PFSK-1 (cell line): ENCODE measurements around the gene ABCA5.

ENCODE experiments used
- FOXP2 ChIP-seq: optimal IDR thresholded peaks from 2 replicates; pipeline ENCODE3; 2011; ENCODE audit warnings: borderline replicate concordance, control low read depth, inconsistent platforms; ENCODE audit not compliant: insufficient read depth; ENCODE audit errors: extremely low read length, extremely low read depth
- POLR2AphosphoS5 ChIP-seq: IDR thresholded peaks from 2 replicates; pipeline ENCODE4 v1.6.1; 2012; ENCODE audit warnings: low read depth, mild to moderate bottlenecking, control low read depth, low read length, moderate library complexity
- REST ChIP-seq, 2 experiments: IDR thresholded peaks; 2 replicates each; pipeline versions ENCODE4 v1.6.1 to v1.8.0; 2011 to 2012; ENCODE audit warnings: low read depth in 2 of 2, low read length in 2 of 2, control low read depth in 1 of 2, inconsistent platforms in 1 of 2, mild to moderate bottlenecking in 1 of 2, moderate library complexity in 1 of 2; ENCODE audit not compliant: insufficient read depth in 1 of 2
- SIN3A ChIP-seq: IDR thresholded peaks from 2 replicates; pipeline ENCODE4 v1.6.1; 2012; ENCODE audit warnings: mild to moderate bottlenecking, low read length, moderate library complexity, borderline replicate concordance; ENCODE audit not compliant: insufficient read depth
- TAF1 ChIP-seq: IDR thresholded peaks from 2 replicates; pipeline ENCODE4 v1.6.1; 2012; ENCODE audit warnings: low read length, control low read depth, borderline replicate concordance; ENCODE audit not compliant: insufficient read depth

Gene ABCA5

GRCh38 chr17:69336996-69337395 is 10.1 kb upstream of the ABCA5 start:
- no peak for TF ChIP-seq REST (IDR thresholded peaks at IDR 0.05; ENCODE audit: insufficient read depth in 1 of 2, low read depth in 2 of 2, low read length in 2 of 2)
- no peak for TF ChIP-seq FOXP2
- TF ChIP-seq SIN3A, result no peak
- no peak for TF ChIP-seq TAF1
- TF ChIP-seq POLR2AphosphoS5, result no peak

- TF ChIP-seq SIN3A, result no peak
- no peak for TF ChIP-seq POLR2AphosphoS5
- no peak for TF ChIP-seq TAF1
- no peak for TF ChIP-seq FOXP2
- TF ChIP-seq REST (IDR thresholded peaks at IDR 0.05; ENCODE audit: insufficient read depth in 1 of 2, low read depth in 2 of 2, low read length in 2 of 2), result no peak
Measured at GRCh38 chr17:69336580-69336979, 9.6 kb upstream of the ABCA5 start.

GRCh38 chr17:69335058-69335457 is 8.1 kb upstream of the ABCA5 start:
- TF ChIP-seq REST (IDR thresholded peaks at IDR 0.05; ENCODE audit: insufficient read depth in 1 of 2, low read depth in 2 of 2, low read length in 2 of 2) (no peak), POLR2AphosphoS5 (no peak)

GRCh38 chr17:69333561-69333960 is 6.6 kb upstream of the ABCA5 start:
- no peak for TF ChIP-seq SIN3A
- no peak for TF ChIP-seq FOXP2
- no peak for TF ChIP-seq REST (IDR thresholded peaks at IDR 0.05; ENCODE audit: insufficient read depth in 1 of 2, low read depth in 2 of 2, low read length in 2 of 2)
- TF ChIP-seq POLR2AphosphoS5, result no peak
- TF ChIP-seq TAF1, result no peak

GRCh38 chr17:69331756-69332155 is 4.8 kb upstream of the ABCA5 start:
- no peak for TF ChIP-seq FOXP2
- TF ChIP-seq TAF1, result no peak
- TF ChIP-seq SIN3A, result no peak
- TF ChIP-seq POLR2AphosphoS5, result no peak
- TF ChIP-seq REST (IDR thresholded peaks at IDR 0.05; ENCODE audit: insufficient read depth in 1 of 2, low read depth in 2 of 2, low read length in 2 of 2), result no peak
